WTC11 (cell line): ENCODE data around the gene HAPSTR1. TPM values are rescaled to one million over a fixed set of nuclear protein-coding genes. Genes with fewer than 3 reads are reported as not detected.

Experiments
- ATAC-seq: fragments of 200-7000 bp; cut with Tn5 transposase; 2 replicates; pipeline ENCODE4 v1.10.0; 2021; ENCODE audit warnings: mild to moderate bottlenecking, moderate library complexity
- CTCF ChIA-PET: fragments of 300-600 bp; sonication (Branson Sonifier 250); formaldehyde crosslinking; loops from one replicate; lab custom pipeline; 2021; ENCODE audit warnings: antibody characterized with exemption; lab: Charles Lee
- POLR2A ChIA-PET: fragments of 350-600 bp; sonication (Branson Sonifier 250); formaldehyde crosslinking; loops from one replicate; lab custom pipeline; 2021; ENCODE audit warnings: antibody characterized with exemption; lab: Charles Lee
- DNase-seq: peaks from one replicate; pipeline ENCODE4 v3.0.0; 2021; ENCODE audit warnings: low spot score
- H3K27ac Mint-ChIP-seq: 2 replicates; pipeline ENCODE4 v1.8.0; 2021; ENCODE audit warnings: mixed read lengths
- H3K27me3 Mint-ChIP-seq: 2 replicates; pipeline ENCODE4 v1.8.0; 2021; ENCODE audit warnings: low read depth, mild to moderate bottlenecking, moderate library complexity, mixed read lengths
- H3K36me3 Mint-ChIP-seq: 2 replicates; pipeline ENCODE4 v1.8.0; 2021; ENCODE audit warnings: mixed read lengths
- H3K4me1 Mint-ChIP-seq: 2 replicates; pipeline ENCODE4 v1.8.0; 2022; ENCODE audit warnings: mixed read lengths
- H3K4me3 Mint-ChIP-seq: 2 replicates; pipeline ENCODE4 v1.8.0; 2021; ENCODE audit warnings: mild to moderate bottlenecking, moderate library complexity, mixed read lengths
- H3K9me3 Mint-ChIP-seq: 2 replicates; pipeline ENCODE4 v1.8.0; 2021; ENCODE audit warnings: mixed read lengths
- CBFB ChIP-seq: sonication (generic); formaldehyde crosslinking; IDR thresholded peaks from 2 replicates; pipeline ENCODE4 v1.8.1; 2022; ENCODE audit warnings: mild to moderate bottlenecking, low read depth, missing genetic modification reagents
- EMX1 ChIP-seq: fragments of 250-450 bp; sonication (Bioruptor Pico); IDR thresholded peaks from 2 replicates; pipeline ENCODE4 v1.8.0; 2021; ENCODE audit warnings: mild to moderate bottlenecking
- GABPB1 ChIP-seq: sonication (generic); formaldehyde crosslinking; IDR thresholded peaks from 2 replicates; pipeline ENCODE4 v1.8.1; 2023; ENCODE audit warnings: mild to moderate bottlenecking, missing genetic modification reagents
- JUN ChIP-seq: sonication (generic); formaldehyde crosslinking; IDR thresholded peaks from 2 replicates; pipeline ENCODE4 v1.8.0; 2023; ENCODE audit warnings: mild to moderate bottlenecking, missing genetic modification reagents
- MXD4 ChIP-seq: fragments of 250-450 bp; sonication (Bioruptor Pico); IDR thresholded peaks from 2 replicates; pipeline ENCODE4 v1.8.0; 2021; ENCODE audit warnings: mild to moderate bottlenecking, moderate library complexity, borderline replicate concordance
- NFATC4 ChIP-seq: fragments of 250-450 bp; sonication (Bioruptor Pico); IDR thresholded peaks from 2 replicates; pipeline ENCODE4 v1.9.0; 2021; ENCODE audit warnings: mild to moderate bottlenecking
- NR1H2 ChIP-seq: sonication (generic); formaldehyde crosslinking; IDR thresholded peaks from 2 replicates; pipeline ENCODE4 v1.9.0; 2021; ENCODE audit warnings: mild to moderate bottlenecking, moderate library complexity, missing genetic modification reagents
- SOX15 ChIP-seq: fragments of 250-450 bp; sonication (Bioruptor Pico); IDR thresholded peaks from 2 replicates; pipeline ENCODE4 v1.9.0; 2021; ENCODE audit warnings: mild to moderate bottlenecking
- ZNF121 ChIP-seq: sonication (generic); formaldehyde crosslinking; IDR thresholded peaks from 2 replicates; pipeline ENCODE4 v1.8.0; 2023; ENCODE audit warnings: missing genetic modification reagents
- ZNF219 ChIP-seq: sonication (generic); formaldehyde crosslinking; IDR thresholded peaks from 2 replicates; pipeline ENCODE4 v1.8.0; 2023; ENCODE audit warnings: missing genetic modification reagents, mild to moderate bottlenecking, borderline replicate concordance
- ZNF232 ChIP-seq: sonication (generic); formaldehyde crosslinking; IDR thresholded peaks from 2 replicates; pipeline ENCODE4 v1.8.0; 2022; ENCODE audit warnings: mild to moderate bottlenecking, missing genetic modification reagents
- ZNF416 ChIP-seq: fragments of 250-450 bp; sonication (Bioruptor Pico); IDR thresholded peaks from 2 replicates; pipeline ENCODE4 v1.9.0; 2021; ENCODE audit warnings: mild to moderate bottlenecking, inconsistent platforms
- ZNF423 ChIP-seq: fragments of 250-450 bp; sonication (Bioruptor Pico); IDR thresholded peaks from 2 replicates; pipeline ENCODE4 v2.1.2; 2022; ENCODE audit warnings: mild to moderate bottlenecking, moderate library complexity
- total RNA-seq: library from RNA; stranded (reverse); gene quantifications from 3 replicates; pipeline ENCODE4 v1.2.3, GENCODE V29; 2021
- TF ChIP-seq, protein P1 (sequence below): sonication (generic); formaldehyde crosslinking; IDR thresholded peaks from 2 replicates; pipeline ENCODE4 v1.8.1; 2022; ENCODE audit warnings: missing genetic modification reagents, borderline replicate concordance
- TF ChIP-seq, protein P2 (sequence below): fragments of 200-600 bp; IDR thresholded peaks from 2 replicates; pipeline ENCODE4 v1.8.0; 2022; ENCODE audit warnings: antibody characterized with exemption
- TF ChIP-seq, protein P3 (sequence below): fragments of 250-450 bp; sonication (Bioruptor Pico); IDR thresholded peaks from 2 replicates; pipeline ENCODE4 v1.9.0; 2021; ENCODE audit warnings: mild to moderate bottlenecking, borderline replicate concordance
- TF ChIP-seq, protein P4 (sequence below): sonication (generic); formaldehyde crosslinking; conservative IDR thresholded peaks from 2 replicates; pipeline ENCODE4 v1.8.1; 2022; ENCODE audit warnings: mild to moderate bottlenecking, missing genetic modification reagents
- TF ChIP-seq, protein P5 (sequence below): sonication (generic); formaldehyde crosslinking; IDR thresholded peaks from 2 replicates; pipeline ENCODE4 v1.8.1; 2022; ENCODE audit warnings: low read depth, mild to moderate bottlenecking, moderate library complexity, missing genetic modification reagents, borderline replicate concordance
- TF ChIP-seq, protein P6 (sequence below): sonication (generic); formaldehyde crosslinking; IDR thresholded peaks from 2 replicates; pipeline ENCODE4 v1.8.0; 2023; ENCODE audit warnings: missing genetic modification reagents
- TF ChIP-seq, protein P7 (sequence below): sonication (generic); formaldehyde crosslinking; IDR thresholded peaks from 2 replicates; pipeline ENCODE4 v1.8.1; 2023; ENCODE audit warnings: mild to moderate bottlenecking, missing genetic modification reagents
- TF ChIP-seq, protein P8 (sequence below): sonication (generic); formaldehyde crosslinking; IDR thresholded peaks from 2 replicates; pipeline ENCODE4 v1.8.1; 2022; ENCODE audit warnings: mild to moderate bottlenecking, moderate library complexity, missing genetic modification reagents

Gene HAPSTR1
- total RNA-seq, 1 experiment from 2014 or later, result 54.3 TPM

DNA sequence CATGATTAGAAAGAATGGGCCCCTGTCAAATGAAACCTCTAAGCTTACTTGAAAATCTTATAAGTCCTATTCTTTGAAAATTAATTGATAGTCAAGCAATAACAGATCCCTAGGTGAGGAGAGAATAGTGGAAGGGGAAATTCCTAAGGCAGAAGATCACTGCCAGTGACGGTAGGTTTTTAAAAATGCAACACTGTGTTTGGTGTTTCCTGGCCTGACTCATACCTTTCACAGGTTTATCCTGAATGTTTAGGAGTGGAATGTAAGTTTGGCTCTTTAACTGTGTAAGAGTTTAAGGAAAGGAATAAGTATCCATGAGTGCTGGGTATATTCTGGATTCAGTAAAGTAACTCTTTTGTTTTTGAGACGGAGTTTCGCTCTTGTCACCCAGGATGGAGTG lies 23.8 kb downstream of the HAPSTR1 start:
- no peak overlapping the region for H3K27ac Mint-ChIP-seq
- peaks cover 48% of the 10 kb centered on the region for H3K4me1 Mint-ChIP-seq
- ChIA-PET POLR2A (no interaction called here), CTCF (no interaction called here)
- TF ChIP-seq EMX1 (no peak), ZNF121 (CRISPR knock-in tag) (no peak), CBFB (CRISPR knock-in tag) (no peak), NR1H2 (CRISPR knock-in tag) (no peak), ZNF219 (CRISPR knock-in tag) (no peak)
- TF ChIP-seq, protein P1, sequence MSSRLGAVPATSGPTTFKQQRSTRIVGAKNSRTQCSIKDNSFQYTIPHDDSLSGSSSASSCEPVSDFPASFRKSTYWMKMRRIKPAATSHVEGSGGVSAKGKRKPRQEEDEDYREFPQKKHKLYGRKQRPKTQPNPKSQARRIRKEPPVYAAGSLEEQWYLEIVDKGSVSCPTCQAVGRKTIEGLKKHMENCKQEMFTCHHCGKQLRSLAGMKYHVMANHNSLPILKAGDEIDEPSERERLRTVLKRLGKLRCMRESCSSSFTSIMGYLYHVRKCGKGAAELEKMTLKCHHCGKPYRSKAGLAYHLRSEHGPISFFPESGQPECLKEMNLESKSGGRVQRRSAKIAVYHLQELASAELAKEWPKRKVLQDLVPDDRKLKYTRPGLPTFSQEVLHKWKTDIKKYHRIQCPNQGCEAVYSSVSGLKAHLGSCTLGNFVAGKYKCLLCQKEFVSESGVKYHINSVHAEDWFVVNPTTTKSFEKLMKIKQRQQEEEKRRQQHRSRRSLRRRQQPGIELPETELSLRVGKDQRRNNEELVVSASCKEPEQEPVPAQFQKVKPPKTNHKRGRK (CRISPR knock-in tag), result no peak
- TF ChIP-seq, protein P2, sequence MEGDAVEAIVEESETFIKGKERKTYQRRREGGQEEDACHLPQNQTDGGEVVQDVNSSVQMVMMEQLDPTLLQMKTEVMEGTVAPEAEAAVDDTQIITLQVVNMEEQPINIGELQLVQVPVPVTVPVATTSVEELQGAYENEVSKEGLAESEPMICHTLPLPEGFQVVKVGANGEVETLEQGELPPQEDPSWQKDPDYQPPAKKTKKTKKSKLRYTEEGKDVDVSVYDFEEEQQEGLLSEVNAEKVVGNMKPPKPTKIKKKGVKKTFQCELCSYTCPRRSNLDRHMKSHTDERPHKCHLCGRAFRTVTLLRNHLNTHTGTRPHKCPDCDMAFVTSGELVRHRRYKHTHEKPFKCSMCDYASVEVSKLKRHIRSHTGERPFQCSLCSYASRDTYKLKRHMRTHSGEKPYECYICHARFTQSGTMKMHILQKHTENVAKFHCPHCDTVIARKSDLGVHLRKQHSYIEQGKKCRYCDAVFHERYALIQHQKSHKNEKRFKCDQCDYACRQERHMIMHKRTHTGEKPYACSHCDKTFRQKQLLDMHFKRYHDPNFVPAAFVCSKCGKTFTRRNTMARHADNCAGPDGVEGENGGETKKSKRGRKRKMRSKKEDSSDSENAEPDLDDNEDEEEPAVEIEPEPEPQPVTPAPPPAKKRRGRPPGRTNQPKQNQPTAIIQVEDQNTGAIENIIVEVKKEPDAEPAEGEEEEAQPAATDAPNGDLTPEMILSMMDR, result no peak
- TF ChIP-seq, protein P3, sequence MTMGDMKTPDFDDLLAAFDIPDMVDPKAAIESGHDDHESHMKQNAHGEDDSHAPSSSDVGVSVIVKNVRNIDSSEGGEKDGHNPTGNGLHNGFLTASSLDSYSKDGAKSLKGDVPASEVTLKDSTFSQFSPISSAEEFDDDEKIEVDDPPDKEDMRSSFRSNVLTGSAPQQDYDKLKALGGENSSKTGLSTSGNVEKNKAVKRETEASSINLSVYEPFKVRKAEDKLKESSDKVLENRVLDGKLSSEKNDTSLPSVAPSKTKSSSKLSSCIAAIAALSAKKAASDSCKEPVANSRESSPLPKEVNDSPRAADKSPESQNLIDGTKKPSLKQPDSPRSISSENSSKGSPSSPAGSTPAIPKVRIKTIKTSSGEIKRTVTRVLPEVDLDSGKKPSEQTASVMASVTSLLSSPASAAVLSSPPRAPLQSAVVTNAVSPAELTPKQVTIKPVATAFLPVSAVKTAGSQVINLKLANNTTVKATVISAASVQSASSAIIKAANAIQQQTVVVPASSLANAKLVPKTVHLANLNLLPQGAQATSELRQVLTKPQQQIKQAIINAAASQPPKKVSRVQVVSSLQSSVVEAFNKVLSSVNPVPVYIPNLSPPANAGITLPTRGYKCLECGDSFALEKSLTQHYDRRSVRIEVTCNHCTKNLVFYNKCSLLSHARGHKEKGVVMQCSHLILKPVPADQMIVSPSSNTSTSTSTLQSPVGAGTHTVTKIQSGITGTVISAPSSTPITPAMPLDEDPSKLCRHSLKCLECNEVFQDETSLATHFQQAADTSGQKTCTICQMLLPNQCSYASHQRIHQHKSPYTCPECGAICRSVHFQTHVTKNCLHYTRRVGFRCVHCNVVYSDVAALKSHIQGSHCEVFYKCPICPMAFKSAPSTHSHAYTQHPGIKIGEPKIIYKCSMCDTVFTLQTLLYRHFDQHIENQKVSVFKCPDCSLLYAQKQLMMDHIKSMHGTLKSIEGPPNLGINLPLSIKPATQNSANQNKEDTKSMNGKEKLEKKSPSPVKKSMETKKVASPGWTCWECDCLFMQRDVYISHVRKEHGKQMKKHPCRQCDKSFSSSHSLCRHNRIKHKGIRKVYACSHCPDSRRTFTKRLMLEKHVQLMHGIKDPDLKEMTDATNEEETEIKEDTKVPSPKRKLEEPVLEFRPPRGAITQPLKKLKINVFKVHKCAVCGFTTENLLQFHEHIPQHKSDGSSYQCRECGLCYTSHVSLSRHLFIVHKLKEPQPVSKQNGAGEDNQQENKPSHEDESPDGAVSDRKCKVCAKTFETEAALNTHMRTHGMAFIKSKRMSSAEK (CRISPR knock-in tag), result no peak
- TF ChIP-seq, protein P4, sequence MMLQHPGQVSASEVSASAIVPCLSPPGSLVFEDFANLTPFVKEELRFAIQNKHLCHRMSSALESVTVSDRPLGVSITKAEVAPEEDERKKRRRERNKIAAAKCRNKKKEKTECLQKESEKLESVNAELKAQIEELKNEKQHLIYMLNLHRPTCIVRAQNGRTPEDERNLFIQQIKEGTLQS, result no peak
- TF ChIP-seq, protein P5, sequence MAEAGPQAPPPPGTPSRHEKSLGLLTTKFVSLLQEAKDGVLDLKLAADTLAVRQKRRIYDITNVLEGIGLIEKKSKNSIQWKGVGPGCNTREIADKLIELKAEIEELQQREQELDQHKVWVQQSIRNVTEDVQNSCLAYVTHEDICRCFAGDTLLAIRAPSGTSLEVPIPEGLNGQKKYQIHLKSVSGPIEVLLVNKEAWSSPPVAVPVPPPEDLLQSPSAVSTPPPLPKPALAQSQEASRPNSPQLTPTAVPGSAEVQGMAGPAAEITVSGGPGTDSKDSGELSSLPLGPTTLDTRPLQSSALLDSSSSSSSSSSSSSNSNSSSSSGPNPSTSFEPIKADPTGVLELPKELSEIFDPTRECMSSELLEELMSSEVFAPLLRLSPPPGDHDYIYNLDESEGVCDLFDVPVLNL (CRISPR knock-in tag), result no peak
- TF ChIP-seq, protein P6, sequence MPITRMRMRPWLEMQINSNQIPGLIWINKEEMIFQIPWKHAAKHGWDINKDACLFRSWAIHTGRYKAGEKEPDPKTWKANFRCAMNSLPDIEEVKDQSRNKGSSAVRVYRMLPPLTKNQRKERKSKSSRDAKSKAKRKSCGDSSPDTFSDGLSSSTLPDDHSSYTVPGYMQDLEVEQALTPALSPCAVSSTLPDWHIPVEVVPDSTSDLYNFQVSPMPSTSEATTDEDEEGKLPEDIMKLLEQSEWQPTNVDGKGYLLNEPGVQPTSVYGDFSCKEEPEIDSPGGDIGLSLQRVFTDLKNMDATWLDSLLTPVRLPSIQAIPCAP, result no peak
- TF ChIP-seq, protein P7, sequence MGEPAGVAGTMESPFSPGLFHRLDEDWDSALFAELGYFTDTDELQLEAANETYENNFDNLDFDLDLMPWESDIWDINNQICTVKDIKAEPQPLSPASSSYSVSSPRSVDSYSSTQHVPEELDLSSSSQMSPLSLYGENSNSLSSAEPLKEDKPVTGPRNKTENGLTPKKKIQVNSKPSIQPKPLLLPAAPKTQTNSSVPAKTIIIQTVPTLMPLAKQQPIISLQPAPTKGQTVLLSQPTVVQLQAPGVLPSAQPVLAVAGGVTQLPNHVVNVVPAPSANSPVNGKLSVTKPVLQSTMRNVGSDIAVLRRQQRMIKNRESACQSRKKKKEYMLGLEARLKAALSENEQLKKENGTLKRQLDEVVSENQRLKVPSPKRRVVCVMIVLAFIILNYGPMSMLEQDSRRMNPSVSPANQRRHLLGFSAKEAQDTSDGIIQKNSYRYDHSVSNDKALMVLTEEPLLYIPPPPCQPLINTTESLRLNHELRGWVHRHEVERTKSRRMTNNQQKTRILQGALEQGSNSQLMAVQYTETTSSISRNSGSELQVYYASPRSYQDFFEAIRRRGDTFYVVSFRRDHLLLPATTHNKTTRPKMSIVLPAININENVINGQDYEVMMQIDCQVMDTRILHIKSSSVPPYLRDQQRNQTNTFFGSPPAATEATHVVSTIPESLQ (CRISPR knock-in tag), result no peak
- DNase-seq (no peak), ATAC-seq (no peak)
- H3K36me3 Mint-ChIP-seq, result peaks cover 34% of the 10 kb centered on the region
- H3K27me3 Mint-ChIP-seq, result no peaks in the 10 kb centered on the region
- H3K9me3 Mint-ChIP-seq, result no peaks in the 10 kb centered on the region
- H3K4me3 Mint-ChIP-seq, result no peak overlapping the region

DNA sequence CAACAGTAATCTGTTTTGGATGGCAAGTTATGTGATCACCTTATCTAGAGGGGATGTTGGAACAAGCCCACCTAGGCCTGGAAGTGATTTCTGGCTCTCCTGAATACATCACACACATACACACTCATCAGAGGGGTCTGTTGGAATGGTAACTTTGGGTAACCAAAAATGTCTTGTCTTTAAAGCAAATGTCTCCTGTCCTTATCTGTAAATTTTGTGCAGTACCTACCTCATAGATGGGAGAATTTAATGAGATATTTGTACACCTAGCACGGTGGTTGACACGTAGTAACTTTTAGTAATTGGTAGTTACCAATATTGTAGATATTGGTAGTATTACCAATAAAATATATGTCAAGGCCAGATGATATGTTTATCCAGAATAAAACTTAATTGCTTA lies 24.7 kb downstream of the HAPSTR1 start:
- H3K4me1 Mint-ChIP-seq, result peaks cover 39% of the 10 kb centered on the region
- no peaks in the 10 kb centered on the region for H3K9me3 Mint-ChIP-seq
- H3K27me3 Mint-ChIP-seq, result no peaks in the 10 kb centered on the region
- H3K4me3 Mint-ChIP-seq, result no peak overlapping the region
- DNase-seq, result no peak
- ATAC-seq, result no peak
- ChIA-PET POLR2A (no interaction called here), CTCF (no interaction called here)
- H3K27ac Mint-ChIP-seq, result no peak overlapping the region
- H3K36me3 Mint-ChIP-seq, result peaks cover 37% of the 10 kb centered on the region
- no peak for TF ChIP-seq SOX15 (CRISPR knock-in tag)
- no peak for TF ChIP-seq ZNF416
- TF ChIP-seq ZNF232 (CRISPR knock-in tag), result no peak
- TF ChIP-seq GABPB1 (CRISPR knock-in tag), result no peak
- no peak for TF ChIP-seq NFATC4 (CRISPR knock-in tag)
- TF ChIP-seq JUN (CRISPR knock-in tag), result no peak
- TF ChIP-seq, protein P8, sequence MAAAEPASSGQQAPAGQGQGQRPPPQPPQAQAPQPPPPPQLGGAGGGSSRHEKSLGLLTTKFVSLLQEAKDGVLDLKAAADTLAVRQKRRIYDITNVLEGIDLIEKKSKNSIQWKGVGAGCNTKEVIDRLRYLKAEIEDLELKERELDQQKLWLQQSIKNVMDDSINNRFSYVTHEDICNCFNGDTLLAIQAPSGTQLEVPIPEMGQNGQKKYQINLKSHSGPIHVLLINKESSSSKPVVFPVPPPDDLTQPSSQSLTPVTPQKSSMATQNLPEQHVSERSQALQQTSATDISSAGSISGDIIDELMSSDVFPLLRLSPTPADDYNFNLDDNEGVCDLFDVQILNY (CRISPR knock-in tag), result no peak
- TF ChIP-seq ZNF423, result no peak
- no peak for TF ChIP-seq MXD4
- TF ChIP-seq ZNF121 (CRISPR knock-in tag), result no peak
